ENCODE data around the gene NR3C1.

GRCh38 chr5:143431789-143432188, 28.3 kb upstream of the NR3C1 start:
- TF ChIP-seq CTCF (conservative IDR thresholded peaks at IDR 0.05; ENCODE audit: low read depth, low read length) (no peak), POLR2A (IDR thresholded peaks at IDR 0.05; ENCODE audit: low read depth, low read length) (no peak), MAZ (IDR thresholded peaks at IDR 0.05; ENCODE audit: borderline replicate concordance, low read depth, low read length) (no peak), NFE2L2 (IDR thresholded peaks at IDR 0.05; ENCODE audit: low read depth, low read length) (no peak)
